GM21529 (cell line): ENCODE results near the gene COBLL1.

Experiments used
- ATAC-seq: cut with Tn5 transposase; IDR thresholded peaks from one replicate; pipeline ENCODE4 v1.9.1; 2021; ENCODE audit not compliant: unreplicated experiment

The COBLL1 gene

DNA sequence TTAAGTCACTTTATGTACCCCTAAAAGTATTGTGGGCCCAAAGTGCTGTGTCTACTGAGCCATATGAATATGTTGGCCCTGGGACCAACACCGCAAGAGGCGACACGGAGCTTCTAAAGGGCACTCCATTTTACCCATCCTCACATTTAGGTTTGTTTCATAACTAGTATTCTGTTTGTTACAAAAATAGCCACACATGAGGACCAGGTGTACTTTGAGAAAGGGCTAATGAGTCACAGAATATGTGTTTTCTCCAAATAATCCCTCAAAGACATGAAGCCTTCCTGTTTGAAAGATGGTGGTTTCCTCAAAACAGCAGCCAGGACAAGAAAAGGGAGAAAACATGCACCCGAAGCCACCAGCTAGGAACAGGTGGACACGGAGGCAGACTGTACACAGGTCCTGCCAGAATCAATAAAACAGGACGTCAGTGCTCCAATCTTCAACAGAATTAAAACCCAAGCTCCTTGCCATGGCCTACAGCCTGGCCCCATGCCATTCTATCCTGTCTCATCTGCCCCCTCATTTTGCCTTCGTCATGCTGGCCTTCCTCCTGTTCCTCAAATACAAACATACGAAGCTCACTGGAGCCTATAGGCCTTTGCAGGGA, 198.6 kb downstream of the COBLL1 start:
- ATAC-seq, result no peak

DNA sequence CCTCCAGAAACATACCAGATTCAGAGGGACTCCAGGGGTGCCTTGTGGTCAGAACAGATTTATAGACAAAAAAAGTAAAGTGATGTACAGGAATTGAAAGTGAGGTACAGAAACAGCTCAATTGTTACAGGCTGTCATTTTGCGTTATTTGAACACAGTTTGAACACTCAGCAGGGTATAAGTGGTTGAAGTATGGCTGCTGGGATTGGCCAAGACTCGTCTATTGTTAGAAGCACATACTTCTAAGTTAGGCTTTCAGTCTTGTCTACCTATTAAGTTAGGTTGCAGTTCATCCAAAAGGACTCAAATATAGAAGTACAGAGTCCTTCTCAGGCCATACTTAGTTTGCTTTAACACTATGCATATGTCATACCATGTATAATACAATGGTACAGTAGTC, 199.4 kb downstream of the COBLL1 start:
- ATAC-seq, result no peak
